GM18508 (cell line): Measurements from ENCODE around the gene GCH1.
"Not testable (repeated sequence)": the region's sequence is repeated elsewhere in the genome, so short reads cannot be mapped to it uniquely, and the experiment has no call there.

Source experiments
- ATAC-seq: cut with Tn5 transposase; IDR thresholded peaks from one replicate; pipeline ENCODE4 v1.9.1; 2021; ENCODE audit warnings: moderate number of reproducible peaks; ENCODE audit not compliant: insufficient read depth, unreplicated experiment

Gene GCH1

DNA sequence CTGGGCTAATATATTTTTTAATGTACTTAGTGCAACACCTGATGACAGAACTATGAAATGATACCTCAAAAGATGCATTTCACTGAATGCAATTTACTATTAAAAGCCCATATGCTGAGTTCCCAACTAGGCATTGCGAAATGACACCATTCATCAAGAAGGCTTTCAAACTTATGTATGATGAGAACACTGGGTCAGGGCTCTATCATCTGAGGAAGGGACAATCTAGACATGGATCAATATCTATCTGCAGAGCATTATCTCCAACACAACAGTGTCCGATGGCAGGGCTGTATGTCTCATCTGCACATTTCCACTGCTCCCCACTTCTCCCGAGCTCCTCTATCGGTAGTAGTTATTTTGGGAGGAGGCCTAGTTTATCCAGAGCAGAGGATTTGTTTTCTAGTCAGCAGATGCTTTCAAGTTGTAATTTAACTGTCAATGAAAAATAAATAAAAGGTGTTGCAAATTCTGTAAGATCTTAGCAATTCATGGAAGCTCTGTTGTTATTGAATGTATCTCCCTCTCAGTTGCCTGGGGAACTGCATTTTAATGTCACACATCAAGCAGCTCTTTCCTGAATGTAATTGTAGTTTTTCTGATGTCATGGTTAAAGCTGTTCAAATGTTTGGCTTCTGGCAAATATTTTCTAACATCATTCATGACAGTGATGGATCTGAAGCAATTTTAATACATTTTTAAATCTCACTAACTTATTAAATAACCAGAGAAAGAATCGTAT lies 7.4 kb upstream of the GCH1 start:
- no peak for ATAC-seq

DNA sequence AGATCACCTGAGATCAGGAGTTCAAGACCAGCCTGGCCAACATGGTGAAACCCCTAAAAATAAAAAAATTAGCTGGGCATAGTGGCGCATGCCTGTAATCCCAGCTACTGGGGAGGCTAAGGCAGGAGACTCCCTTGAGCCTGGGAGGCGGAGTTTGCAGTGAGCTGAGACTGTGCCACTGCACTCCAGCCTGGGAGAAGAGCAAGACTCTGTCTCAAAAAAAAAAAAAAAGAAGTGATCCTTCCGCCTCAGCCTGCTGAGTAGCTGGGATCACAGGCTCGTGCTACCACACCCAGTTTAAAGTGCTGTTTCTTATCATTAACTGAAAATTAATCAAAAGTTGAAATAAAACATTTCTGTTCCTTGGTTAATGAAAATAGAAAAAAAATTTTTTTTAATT lies 6.3 kb upstream of the GCH1 start:
- ATAC-seq = not testable (repeated sequence)

DNA sequence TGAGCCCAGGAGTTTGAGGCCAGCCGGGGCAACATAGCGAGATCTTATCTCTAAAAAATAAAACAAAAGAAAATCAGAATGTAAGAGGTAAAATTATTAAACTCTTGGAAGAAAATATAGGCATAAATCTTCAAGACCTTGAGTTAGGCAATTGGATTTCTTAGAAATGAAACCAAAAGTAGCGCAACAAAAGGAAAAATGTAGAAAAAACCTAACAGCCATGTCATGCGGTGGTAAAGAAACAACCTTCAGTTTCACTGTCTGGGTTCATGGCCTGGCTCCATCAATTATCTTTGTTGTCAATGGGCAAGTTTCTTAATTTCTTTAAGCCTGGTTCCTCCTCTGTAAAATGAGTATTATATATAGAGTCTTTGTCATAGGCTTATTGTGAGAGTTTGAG lies 5.6 kb upstream of the GCH1 start:
- no peak for ATAC-seq

DNA sequence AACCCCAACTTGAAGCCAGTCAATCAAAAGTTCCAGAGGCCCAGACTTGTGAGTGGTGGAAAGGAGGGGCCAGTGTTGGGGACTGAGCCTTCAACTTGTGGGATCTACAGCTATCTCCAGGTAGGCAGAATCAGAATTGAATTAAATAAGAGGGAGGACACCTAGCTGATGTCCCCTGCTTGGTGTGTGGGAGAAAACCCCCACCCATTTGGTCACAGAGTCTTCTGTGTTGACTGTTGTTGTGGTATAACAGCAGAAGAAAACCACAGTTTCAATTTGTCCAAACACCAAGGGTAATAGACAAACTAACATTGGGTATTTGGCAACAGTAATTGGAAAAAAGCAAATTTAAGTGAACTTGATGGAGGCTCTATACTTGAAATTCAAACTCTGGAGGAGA lies 3.4 kb upstream of the GCH1 start:
- ATAC-seq = no peak

DNA sequence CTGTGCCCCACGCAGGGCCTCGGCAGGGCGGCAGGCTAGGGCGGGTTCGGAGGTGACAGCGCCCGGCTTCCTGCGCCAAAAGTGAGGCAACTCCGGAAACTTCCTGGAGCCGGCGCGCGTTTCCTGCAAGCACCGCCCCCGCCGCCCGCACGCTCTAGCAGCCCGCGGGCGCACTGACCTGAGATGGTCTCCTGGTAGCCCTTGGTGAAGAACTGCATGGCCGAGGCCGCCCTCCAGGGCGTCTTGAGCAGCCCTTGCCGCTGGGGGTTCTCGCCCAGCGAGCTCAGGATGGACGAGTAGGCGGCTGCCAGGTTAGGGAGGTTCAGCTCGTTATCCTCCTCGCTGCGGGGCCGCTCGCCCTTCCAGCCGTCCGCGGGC lies 494 bp downstream of the GCH1 start:
- ATAC-seq = peak; percentile 23

DNA sequence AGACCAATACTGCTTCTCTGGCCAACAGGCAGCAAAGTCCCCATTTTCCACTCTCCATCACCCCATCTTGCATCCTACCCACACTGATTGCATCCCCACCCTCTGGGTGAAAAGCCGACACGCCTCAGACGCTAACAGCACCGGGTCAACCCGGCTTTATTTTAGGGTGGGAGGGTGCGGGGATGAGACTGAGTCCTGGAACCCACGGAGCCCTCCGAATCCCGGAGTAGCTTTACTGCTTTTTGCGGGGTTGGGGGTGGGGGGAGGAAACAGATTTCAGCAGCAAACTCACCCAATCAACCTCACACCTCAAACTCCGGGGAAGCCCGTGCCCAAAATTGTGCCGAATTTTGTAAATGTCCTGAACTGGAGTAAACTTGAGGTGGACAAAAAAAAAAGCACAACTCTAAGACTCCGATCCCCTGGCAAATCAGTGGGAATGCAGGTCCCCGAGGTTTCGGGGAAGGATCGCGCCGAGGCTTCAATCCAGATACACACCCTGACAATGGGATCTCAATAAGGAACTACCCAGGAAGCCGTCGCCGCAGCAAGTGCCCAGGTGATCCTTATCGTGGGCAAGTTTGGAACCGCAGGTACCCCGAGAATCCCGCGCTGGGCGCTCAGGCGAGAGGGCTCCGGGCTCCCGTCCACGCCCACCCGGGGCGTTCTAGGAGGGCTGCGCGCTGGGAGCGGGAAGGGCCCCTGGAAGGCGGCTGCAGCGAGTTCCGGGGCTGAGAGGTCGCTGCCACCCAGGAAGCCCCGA lies 1.1 kb downstream of the GCH1 start:
- ATAC-seq = peak; percentile 17

DNA sequence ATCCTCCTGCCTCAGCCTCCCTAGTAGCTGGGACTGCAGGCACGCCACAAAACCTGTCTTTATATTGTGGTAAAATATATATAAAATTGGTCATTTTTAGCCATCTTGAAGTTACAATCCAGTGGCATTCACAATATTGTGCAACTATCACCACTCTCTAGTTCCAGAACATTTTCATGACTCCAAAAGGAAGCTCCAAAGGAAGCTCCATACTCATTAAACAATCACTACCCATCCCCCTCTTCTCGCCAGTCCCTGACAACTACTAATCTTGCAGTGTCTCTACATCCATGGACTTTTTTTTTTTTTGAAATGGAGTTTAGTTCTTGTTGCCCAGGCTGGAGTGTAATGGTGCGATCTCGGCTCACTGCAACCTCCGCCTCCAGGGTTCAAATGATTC lies 3.1 kb downstream of the GCH1 start:
- no peak for ATAC-seq

DNA sequence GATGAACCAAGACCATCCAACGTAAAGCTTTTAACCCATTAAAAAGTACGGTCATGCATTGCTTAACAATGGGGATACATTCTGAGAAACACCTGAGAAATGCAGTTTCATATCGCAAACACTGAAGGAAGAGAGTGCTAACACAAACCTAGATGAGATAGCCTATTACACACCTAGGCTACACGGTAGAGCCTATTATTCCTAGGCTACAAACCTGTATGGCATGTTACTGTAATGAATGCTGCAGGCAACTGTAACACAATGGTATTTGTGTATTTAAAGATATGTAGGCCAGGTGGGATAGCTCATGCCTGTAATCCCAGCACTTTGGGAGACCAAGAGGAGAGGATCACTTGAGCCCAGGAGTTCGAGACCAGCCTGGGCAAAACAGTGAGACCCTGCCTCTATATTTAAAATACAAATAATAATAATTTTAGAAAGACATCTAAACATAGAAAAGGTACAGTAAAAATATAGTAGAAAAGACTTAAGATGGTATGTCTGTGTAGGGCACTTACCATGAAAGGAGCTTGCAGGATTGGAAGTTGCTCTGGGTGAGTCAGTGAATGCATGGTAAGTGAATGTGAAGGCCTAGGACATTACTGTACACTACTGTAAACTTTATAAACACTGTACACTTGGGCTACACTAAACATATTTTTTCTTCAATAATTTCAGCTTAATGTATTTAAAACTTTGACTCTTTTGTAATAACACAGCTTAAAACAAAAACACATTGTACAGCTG lies 4.6 kb downstream of the GCH1 start:
- ATAC-seq = not testable (repeated sequence)

DNA sequence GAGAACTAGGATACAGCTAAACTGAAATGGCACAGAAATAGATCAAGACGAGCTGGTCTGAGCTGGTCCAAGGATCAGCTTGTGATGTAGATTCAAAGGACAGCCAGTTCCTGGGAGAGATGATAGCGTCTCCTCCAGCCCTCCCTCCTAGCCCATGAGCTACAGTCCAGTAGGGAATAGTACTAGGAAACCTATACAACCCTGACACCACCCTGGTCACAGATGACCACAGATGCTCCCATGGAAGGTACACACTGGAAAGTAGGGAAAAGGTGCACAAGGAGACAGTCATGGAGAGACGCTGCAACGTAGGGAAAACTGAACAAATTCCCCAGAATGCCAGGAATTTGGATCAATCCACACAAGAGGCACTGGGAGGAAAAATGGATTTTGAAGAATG lies 6.9 kb downstream of the GCH1 start:
- no peak for ATAC-seq

DNA sequence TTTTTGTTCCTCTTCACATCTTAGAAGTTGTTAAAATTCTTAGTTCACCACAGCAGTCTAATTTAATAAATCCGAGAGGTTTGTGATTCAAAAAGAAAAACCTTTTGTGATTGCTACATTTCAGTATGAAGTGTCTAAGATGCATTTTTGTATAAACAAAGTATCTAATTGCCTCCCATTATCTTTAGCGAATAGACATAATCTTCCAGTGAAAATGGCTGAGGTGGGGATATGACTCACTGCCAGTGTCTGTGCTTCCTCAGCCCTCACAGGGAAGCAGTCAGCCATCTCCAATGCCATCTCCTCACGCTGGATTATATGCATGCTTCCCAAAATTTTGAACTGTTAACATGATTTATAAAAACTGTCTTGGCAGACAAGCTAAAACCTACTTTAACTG lies 7.6 kb downstream of the GCH1 start:
- no peak for ATAC-seq

DNA sequence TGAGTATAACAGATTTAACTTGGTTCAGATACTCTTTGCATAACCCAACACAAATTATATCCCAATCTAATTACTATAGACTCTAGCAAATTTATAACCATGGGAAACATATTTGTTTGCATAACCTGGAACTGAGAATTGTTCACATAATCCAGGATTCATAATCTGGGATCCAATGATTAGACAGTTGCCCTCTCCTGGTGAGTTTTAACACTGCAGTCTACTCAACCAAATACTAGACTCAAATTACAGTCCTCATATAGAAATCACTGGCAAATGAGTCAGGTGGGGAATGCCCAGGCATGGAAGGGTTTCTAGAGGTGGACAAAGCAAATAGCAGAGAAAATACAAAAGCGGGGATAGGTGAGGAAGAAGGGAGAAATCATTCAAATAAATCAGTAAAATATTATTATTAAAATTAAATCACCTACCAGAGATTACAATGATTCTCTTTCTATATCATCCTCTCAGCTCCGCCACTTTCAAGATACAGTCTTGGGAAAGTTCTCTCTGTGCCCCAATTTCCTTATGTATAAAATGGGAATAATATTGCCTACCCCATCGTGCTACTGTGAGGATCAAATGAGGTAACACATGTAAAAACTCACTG lies 9.4 kb downstream of the GCH1 start:
- no peak for ATAC-seq

DNA sequence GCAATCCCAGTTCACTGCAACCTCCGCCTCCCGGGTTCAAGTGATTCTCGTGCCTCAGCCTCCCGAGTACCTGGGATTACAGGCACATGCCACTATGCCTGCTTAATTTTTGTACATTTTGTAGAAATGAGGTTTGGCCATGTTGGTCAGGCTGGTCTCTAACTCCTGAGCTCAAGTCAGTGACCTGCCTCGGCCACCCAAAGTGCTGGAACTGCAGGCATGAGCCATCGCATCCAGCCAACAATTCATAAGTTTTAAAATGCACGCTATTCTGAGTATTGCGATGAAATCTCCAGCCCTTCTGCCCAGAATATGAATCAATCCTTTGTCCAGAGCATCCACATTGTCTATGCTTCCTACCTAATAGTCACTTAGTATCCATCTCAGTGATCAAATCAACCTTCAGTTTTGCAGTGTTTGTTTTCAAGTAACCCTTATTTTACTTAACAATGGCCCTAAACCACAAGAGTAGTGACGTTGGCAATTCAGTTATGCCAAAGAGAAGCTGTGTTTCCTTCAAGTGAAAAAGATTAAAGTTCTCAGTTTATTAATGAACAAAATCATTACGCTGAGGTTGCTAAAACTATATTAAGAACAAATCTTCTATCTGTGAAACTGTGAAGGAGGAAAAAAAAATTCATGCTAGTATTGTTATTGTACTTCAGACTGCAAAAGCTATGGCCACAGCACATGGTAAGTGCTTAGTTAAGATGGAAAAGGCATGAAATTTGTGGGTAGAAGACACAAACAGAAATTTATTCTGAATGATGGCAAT lies 11.0 kb downstream of the GCH1 start:
- no peak for ATAC-seq

DNA sequence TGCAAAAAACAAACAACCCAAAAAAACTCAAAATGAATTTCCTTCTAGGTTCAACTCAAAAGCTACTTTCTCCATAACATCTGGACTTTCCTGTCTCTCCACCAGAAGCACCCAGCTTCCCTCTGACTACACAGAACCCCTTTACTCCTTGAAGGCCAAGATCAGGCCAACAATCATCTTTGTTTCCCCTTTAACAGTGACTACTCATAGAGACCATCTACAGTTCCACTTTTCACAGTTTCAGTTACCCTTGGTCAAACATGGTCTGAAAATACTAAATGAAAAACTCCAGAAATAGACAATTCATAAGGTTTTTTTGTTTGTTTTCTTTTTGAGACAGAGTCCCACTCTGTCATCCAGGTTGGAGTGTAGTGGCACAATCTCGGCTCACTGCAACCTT lies 11.8 kb downstream of the GCH1 start:
- ATAC-seq = peak; percentile 38

DNA sequence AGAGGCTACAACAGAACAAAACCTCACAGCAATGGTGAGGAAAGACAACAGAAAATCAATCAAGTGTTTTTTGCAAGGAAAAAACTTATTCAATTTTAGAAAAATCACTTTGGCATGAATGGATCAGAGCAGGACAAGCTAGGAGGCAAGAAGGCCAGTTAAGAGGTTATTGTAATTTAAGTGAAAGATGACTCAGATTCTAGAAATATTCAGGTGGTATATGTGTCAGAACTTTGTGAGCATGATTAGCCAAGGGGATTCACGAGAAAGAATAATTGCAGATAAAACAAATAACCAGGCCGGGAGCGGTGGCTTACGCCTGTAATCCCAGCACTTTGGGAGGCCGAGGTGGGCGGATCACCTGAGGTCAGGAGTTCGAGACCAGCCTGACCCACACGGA lies 12.7 kb downstream of the GCH1 start:
- ATAC-seq = no peak

DNA sequence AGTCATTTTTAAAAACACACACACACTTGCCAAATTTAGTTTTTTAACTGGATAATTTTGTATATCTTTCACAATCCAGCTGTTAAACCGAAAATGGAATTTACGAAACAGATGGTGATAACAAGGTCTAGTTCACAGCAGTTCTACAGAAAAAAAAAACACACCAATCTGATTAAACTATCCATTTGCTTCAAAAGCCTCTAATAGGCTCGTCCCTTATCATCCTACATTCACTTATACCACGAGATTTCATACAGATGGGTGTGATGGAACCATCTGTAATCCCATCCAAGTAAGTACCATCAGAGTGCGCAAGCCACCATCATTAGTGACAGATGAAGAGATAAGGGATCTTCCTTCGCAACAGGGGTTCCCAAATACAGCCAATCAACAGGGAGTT lies 20.1 kb downstream of the GCH1 start:
- no peak for ATAC-seq

DNA sequence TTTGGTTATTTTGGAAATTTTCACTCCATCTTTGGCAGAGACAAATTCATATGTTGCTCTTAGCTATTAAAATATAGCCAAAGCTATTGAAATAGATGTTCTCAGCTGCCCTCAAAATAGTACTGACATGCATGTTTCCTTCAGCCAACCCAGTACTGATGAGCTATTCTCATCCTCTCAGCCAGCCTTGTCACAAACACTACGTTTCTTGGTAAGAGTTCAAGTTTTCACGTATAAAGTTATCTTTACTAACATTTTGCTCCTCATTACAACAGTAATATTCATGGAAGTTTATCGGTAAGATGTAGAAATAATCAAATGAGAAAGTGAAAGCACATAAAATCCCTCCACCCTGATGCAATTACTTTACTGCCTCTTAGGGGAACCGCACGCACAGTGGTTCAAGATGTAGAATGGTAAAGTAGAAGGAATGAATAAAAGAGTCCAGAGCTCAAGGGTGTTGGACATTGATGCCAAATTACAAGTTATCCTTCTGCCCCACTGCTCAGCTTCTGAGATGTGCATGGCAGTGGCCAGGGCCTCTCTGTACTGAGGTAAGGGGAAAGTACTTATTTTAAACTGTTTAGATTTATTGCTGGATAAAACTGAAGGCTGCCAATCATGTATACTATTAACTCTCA lies 20.7 kb downstream of the GCH1 start:
- no peak for ATAC-seq

DNA sequence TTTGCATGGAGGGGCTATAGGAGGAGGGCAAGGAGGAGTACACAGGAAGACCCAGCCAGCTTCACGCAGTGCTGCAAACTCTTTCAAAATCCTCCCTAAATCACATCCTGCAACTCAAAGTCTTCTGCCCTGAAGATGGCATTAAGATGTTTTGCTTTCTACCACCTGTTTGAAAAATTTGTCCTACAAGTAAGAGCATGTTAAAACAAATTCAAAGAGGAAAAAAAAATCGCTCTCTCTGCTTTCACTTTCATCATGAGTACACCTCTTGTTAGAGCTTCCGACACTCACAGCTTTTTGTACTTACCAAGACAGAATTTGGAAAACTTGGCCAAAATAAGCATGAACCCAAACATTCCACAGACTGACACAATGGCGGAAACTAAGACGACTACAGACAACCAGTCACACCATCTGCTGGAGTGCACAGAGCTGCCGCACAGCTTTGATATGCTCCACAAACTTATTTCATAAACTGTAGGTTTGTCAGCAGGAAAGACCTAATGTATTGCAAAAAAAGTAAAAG lies 21.3 kb downstream of the GCH1 start:
- ATAC-seq = peak; percentile 41

DNA sequence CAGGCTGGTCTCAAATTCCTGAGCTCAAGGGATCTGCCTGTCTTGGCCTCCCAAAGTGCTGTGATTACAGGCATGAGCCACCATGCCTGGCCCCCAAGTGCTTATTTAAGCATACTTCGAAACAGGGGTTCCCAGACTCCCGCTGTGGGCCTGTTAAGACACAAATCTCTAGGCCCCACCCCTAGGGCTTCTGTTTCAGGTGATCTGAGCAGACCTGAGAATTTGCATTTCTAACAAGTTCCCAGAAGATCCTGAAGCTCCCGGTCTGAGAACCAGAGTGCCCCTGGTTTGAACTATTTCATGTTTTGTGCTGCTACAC lies 25.0 kb downstream of the GCH1 start:
- no peak for ATAC-seq

DNA sequence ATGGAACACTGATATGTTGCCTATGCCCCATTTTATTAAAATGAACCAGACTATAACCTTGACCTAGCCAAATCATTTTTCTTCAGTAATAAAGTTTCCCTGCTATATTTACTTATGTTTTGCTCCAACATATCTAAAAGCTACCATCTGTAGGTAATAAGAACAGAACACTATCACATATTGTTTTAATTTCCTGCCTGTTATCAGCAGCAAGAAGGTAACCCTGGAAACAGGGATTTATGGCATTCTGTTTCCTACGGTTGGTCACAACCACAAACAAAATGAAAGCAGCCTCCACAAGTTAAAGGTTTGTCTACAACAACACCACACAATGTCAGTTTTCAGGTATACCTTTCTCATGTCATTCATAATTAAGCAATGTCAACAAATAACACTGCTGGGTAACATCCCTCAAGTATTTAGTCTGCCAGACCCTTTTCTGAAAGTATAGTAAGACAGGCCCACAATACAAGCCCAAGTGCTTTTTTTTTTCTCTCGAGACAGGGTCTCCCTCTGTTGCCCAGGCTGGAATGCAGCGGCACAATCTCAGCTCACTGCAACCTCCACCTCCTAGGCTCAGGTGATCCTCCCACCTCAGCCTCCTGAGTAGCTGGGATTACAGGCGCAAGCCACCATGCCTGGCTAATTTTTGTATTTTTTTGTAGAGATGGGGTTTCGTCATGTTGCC lies 25.5 kb downstream of the GCH1 start:
- ATAC-seq = no peak
